ENCODE measurements around the gene IDNK. TPM values are rescaled to one million over a fixed set of nuclear protein-coding genes. Genes with fewer than 3 reads are reported as not detected.

IDNK gene
- polyA plus RNA-seq, 1 of the 3 experiments (the other 2 are of a cell fraction) = 4.2 TPM

- no peaks in the 10 kb centered on the region for H3K36me3 ChIP-seq (replicated peaks in 1 of 2; ENCODE audit: control insufficient read depth in 1 of 2, insufficient read depth in 2 of 2, low read length in 1 of 2)
- H3K9me2 ChIP-seq = no peaks in the 10 kb centered on the region
- H4K20me1 ChIP-seq (ENCODE audit: insufficient read depth) = no peaks in the 10 kb centered on the region
- ChIA-PET POLR2A (no interaction called here), CTCF (no interaction called here)
- H2AFZ ChIP-seq (ENCODE audit: low read depth) = no peak overlapping the region
- H3K4me3 ChIP-seq (ENCODE audit: low read depth in 2 of 2, low read length in 1 of 2) = no peak overlapping the region
- H3F3A ChIP-seq (replicated peaks; ENCODE audit: insufficient read depth) = no peaks in the 10 kb centered on the region
- H3K79me2 ChIP-seq (ENCODE audit: insufficient read depth) = no peaks in the 10 kb centered on the region
- TF ChIP-seq USF1 (IDR thresholded peaks at IDR 0.05; ENCODE audit: borderline replicate concordance, low read depth) (no peak), RAD21 (IDR thresholded peaks at IDR 0.05; ENCODE audit: low read length) (no peak), USF2 (IDR thresholded peaks at IDR 0.05; ENCODE audit: borderline replicate concordance, low read depth, low read length) (no peak), JUND (IDR thresholded peaks at IDR 0.05) (no peak), SIN3A (IDR thresholded peaks at IDR 0.05; ENCODE audit: borderline replicate concordance, low read depth, low read length) (no peak), NFIC (IDR thresholded peaks at IDR 0.05; ENCODE audit: borderline replicate concordance) (no peak), CTCF (IDR thresholded peaks at IDR 0.05) (no peak), GATA2 (CRISPR knock-in tag; IDR thresholded peaks at IDR 0.05) (no peak), POLR2AphosphoS5 (IDR thresholded peaks at IDR 0.05; ENCODE audit: low read depth, low read length) (no peak), ELF1 (IDR thresholded peaks at IDR 0.05) (no peak), CHD2 (IDR thresholded peaks at IDR 0.05; ENCODE audit: low read length, partially characterized antibody) (no peak), RFX5 (IDR thresholded peaks at IDR 0.05; ENCODE audit: low read length) (no peak), REST (IDR thresholded peaks at IDR 0.05; ENCODE audit: low read depth, low read length) (no peak), YY1 (IDR thresholded peaks at IDR 0.05; ENCODE audit: low read depth) (no peak)
- no peaks in the 10 kb centered on the region for H3K27me3 ChIP-seq (ENCODE audit: insufficient read depth)
- DNase-seq = no peak
- H3K27ac ChIP-seq (ENCODE audit: low read depth in 2 of 2, low read length in 1 of 2) = no peak overlapping the region
- no peak overlapping the region for H3K9ac ChIP-seq
- no peak overlapping the region for H3K4me2 ChIP-seq
- no peaks in the 10 kb centered on the region for H3K4me1 ChIP-seq (ENCODE audit: control insufficient read depth in 1 of 2, insufficient read depth in 2 of 2, low read depth in 1 of 2, low read length in 1 of 2)
- WGBS (ENCODE audit: low lambda C conversion rate) = 30% methylated on average over 1 of the region's 1 CpG
- peaks cover 9% of the 10 kb centered on the region; the same call in 1 of the 2 replicates for H3K9me3 ChIP-seq
Measured at GRCh38 chr9:83582029-83582428, 40.9 kb upstream of the IDNK start.

Data from SK-N-SH (cell line).